Upper lobe of left lung (tissue), 6 donors: ENCODE measurements around the gene TBC1D32. TPM values are rescaled to one million over a fixed set of nuclear protein-coding genes. Genes with fewer than 3 reads are reported as not detected.
"Not testable (repeated sequence)": the region's sequence is repeated elsewhere in the genome, so short reads cannot be mapped to it uniquely, and the experiment has no call there.

Source experiments
- ATAC-seq, 2 donors: fragments of 200-7000 bp; cut with Tn5 transposase; one replicate each; pipeline ENCODE4 v1.9.1; 2022; ENCODE audit warnings: mild to moderate bottlenecking in 2 of 2, moderate library complexity in 2 of 2; ENCODE audit not compliant: low FRiP score in 2 of 2
- DNase-seq, 2 donors: peaks; one replicate each; pipeline ENCODE4 v3.0.0-alpha.2; 2019 to 2020
- H3K27ac ChIP-seq, 4 donors: fragments of 200-600 bp; sonication (generic); one replicate each; pipeline ENCODE4 v1.5.1; 2016 to 2019
- H3K27me3 ChIP-seq, 4 donors: fragments of 200-600 bp; sonication (generic); one replicate each; pipeline ENCODE4 v1.5.1; 2017 to 2019
- H3K36me3 ChIP-seq, 4 donors: fragments of 200-600 bp; sonication (generic); one replicate each; pipeline ENCODE4 v1.5.1; 2016 to 2019
- H3K4me1 ChIP-seq, 4 donors: fragments of 200-600 bp; sonication (generic); one replicate each; pipeline ENCODE4 v1.5.1; 2018 to 2019
- H3K4me3 ChIP-seq, 4 donors: fragments of 200-600 bp; sonication (generic); one replicate each; pipeline ENCODE4 v1.5.1; 2017 to 2019; ENCODE audit warnings: mild to moderate bottlenecking in 2 of 4, moderate library complexity in 1 of 4
- H3K9me3 ChIP-seq, 4 donors: fragments of 200-600 bp; sonication (generic); one replicate each; pipeline ENCODE4 v1.5.1; 2018 to 2019
- CTCF ChIP-seq, 6 experiments: fragments of 450-650 bp in 4 of 6; fragments of 200-600 bp in 2 of 6; sonication (generic) in 2 of 6; IDR thresholded peaks; one replicate each; pipeline ENCODE4 v1.5.1; 2016 to 2019; ENCODE audit warnings: antibody characterized with exemption in 6 of 6
- EP300 ChIP-seq, 4 donors: sonication (generic); formaldehyde crosslinking; IDR thresholded peaks; one replicate each; pipeline ENCODE4 v1.5.1; 2017; ENCODE audit warnings: antibody characterized with exemption in 4 of 4, control low read depth in 2 of 4
- POLR2A ChIP-seq, 4 donors: fragments of 450-650 bp; IDR thresholded peaks; one replicate each; pipeline ENCODE4 v1.5.1; 2016 to 2017; ENCODE audit warnings: antibody characterized with exemption in 4 of 4, mild to moderate bottlenecking in 2 of 4
- POLR2AphosphoS5 ChIP-seq, 2 donors: sonication (generic); formaldehyde crosslinking; IDR thresholded peaks; one replicate each; pipeline ENCODE4 v1.5.1; 2017; ENCODE audit warnings: antibody characterized with exemption in 2 of 2
- WGBS, 2 donors: methylation state at CpG; one replicate each; pipeline ENCODE4 v1.1.5; 2017 to 2018; 5-methylcytosine and 5-hydroxymethylcytosine counted together
- total RNA-seq, 6 donors: library from RNA; depleted of rRNA in 4 of 6; stranded (reverse); fragments of >200 nt in 4 of 6; gene quantifications; one replicate each; pipeline versions ENCODE4 v1.1.0 to v1.2.1, GENCODE V29; 2016 to 2021
- donor health status: DM: no; HTN: no; CAD: no; lungs with moderate emphysema.
- donor health status: DM: no; HTN: yes; CAD: no; lungs with severe emphysema.

TBC1D32 gene
- total RNA-seq, 6 donors from 2014 or later: 1.2 to 13.5 (median 5.3) TPM

GRCh38 chr6:121335087-121336008, 1.1 kb upstream of the TBC1D32 start:
- ATAC-seq (peak in 1 of 2 donors; percentile 9), DNase-seq (no peak)
- Histone ChIP-seq H3K4me3 (peak overlapping the region; percentile 61 to 71 (median 65)), H3K27ac (peak overlapping the region; percentile 90 to 99 (median 94)), H3K4me1 (peaks cover 3 to 11% (median 4%) of the 10 kb centered on the region in 4 donors), H3K9me3 (no peaks in the 10 kb centered on the region), H3K27me3 (no peaks in the 10 kb centered on the region), H3K36me3 (no peaks in the 10 kb centered on the region)
- WGBS, 2 donors: 65 to 74% methylated on average over 13 of the region's 13 CpGs
- TF ChIP-seq CTCF (IDR thresholded peaks at IDR 0.05): no peak
- no peak for TF ChIP-seq POLR2AphosphoS5 (IDR thresholded peaks at IDR 0.05)
- TF ChIP-seq EP300 (IDR thresholded peaks at IDR 0.05): no peak
- TF ChIP-seq POLR2A (IDR thresholded peaks at IDR 0.05): no peak

- not testable (repeated sequence) for H3K9me3 ChIP-seq, H3K27me3 ChIP-seq, ATAC-seq, H3K36me3 ChIP-seq
- WGBS, 2 donors: 93 to 96% methylated on average over 25 to 28 of the region's 28 CpGs
- H3K27ac ChIP-seq: peak overlapping the region in 3 of 4 donors; percentile 92 to 99 (median 96)
- peaks cover 3 to 11% (median 4%) of the 10 kb centered on the region in 4 donors for H3K4me1 ChIP-seq
- peak overlapping the region in 3 of 4 donors; percentile 61 to 71 (median 64) for H3K4me3 ChIP-seq
- DNase-seq: peak in 1 of 2 donors; percentile 79
Measured at GRCh38 chr6:121333694-121334093, 586 bp downstream of the TBC1D32 start.

GRCh38 chr6:121333196-121333595, 1.1 kb downstream of the TBC1D32 start:
- no peaks in the 10 kb centered on the region for H3K9me3 ChIP-seq
- no peaks in the 10 kb centered on the region for H3K27me3 ChIP-seq
- no peak for TF ChIP-seq POLR2AphosphoS5 (IDR thresholded peaks at IDR 0.05)
- TF ChIP-seq POLR2A (IDR thresholded peaks at IDR 0.05): no peak
- no peak for TF ChIP-seq EP300 (IDR thresholded peaks at IDR 0.05)
- no peak for TF ChIP-seq CTCF (IDR thresholded peaks at IDR 0.05)
- peaks cover 3 to 11% (median 4%) of the 10 kb centered on the region in 4 donors for H3K4me1 ChIP-seq
- H3K36me3 ChIP-seq: no peaks in the 10 kb centered on the region
- ATAC-seq: no peak
- H3K27ac ChIP-seq: no peak overlapping the region
- 96 to 98% methylated on average over 4 of the region's 4 CpGs for WGBS, 2 donors
- H3K4me3 ChIP-seq: no peak overlapping the region
- no peak for DNase-seq

- DNase-seq (no peak), ATAC-seq (no peak)
- peaks cover 3 to 11% (median 4%) of the 10 kb centered on the region in 4 donors for H3K4me1 ChIP-seq
- H3K36me3 ChIP-seq: no peaks in the 10 kb centered on the region
- no peaks in the 10 kb centered on the region for H3K27me3 ChIP-seq
- no peaks in the 10 kb centered on the region for H3K9me3 ChIP-seq
- H3K27ac ChIP-seq: no peak overlapping the region
- TF ChIP-seq POLR2A (IDR thresholded peaks at IDR 0.05) (no peak), EP300 (IDR thresholded peaks at IDR 0.05) (no peak), CTCF (IDR thresholded peaks at IDR 0.05) (no peak), POLR2AphosphoS5 (IDR thresholded peaks at IDR 0.05) (no peak)
- WGBS, 2 donors: 85 to 91% methylated on average over 2 of the region's 2 CpGs
- no peak overlapping the region for H3K4me3 ChIP-seq
Measured at GRCh38 chr6:121330516-121330915, 3.8 kb downstream of the TBC1D32 start.

GRCh38 chr6:121321282-121321681, 13.0 kb downstream of the TBC1D32 start:
- ATAC-seq: no peak
- 77 to 78% methylated on average over 4 of the region's 4 CpGs for WGBS, 2 donors
- no peak overlapping the region for H3K27ac ChIP-seq

More at GRCh38 chr6:121321282-121321681, 13.0 kb downstream of the TBC1D32 start:
- H3K9me3 ChIP-seq: no peaks in the 10 kb centered on the region
- no peak overlapping the region for H3K4me3 ChIP-seq
- H3K4me1 ChIP-seq: no peaks in the 10 kb centered on the region
- peaks cover 0 to 5% (median 0%) of the 10 kb centered on the region in 4 donors for H3K36me3 ChIP-seq
- TF ChIP-seq POLR2A (IDR thresholded peaks at IDR 0.05) (no peak), POLR2AphosphoS5 (IDR thresholded peaks at IDR 0.05) (no peak)
- no peaks in the 10 kb centered on the region for H3K27me3 ChIP-seq
- DNase-seq: no peak
